Esophagus muscularis mucosa (tissue), 4 donors: ENCODE data around the gene CMTR1. TPM values are rescaled to one million over a fixed set of nuclear protein-coding genes. Genes with fewer than 3 reads are reported as not detected.

Source experiments
- DNase-seq: peaks from one replicate; pipeline ENCODE4 v3.0.0-alpha.2; 2017; ENCODE audit errors: extremely low spot score
- H3K27ac ChIP-seq, 4 donors: fragments of 200-600 bp; sonication (generic); replicated peaks in 1 of 4; 1 replicate in 3 of 4; 2 replicates in 1 of 4; pipeline ENCODE4 v1.5.1; 2016 to 2019; ENCODE audit warnings: mild to moderate bottlenecking in 1 of 4
- H3K27me3 ChIP-seq, 4 donors: fragments of 200-600 bp; sonication (generic); one replicate each; pipeline versions ENCODE4 v1.5.1 to v1.6.0; 2016 to 2019
- H3K36me3 ChIP-seq, 4 donors: fragments of 200-600 bp; sonication (generic); one replicate each; pipeline ENCODE4 v1.5.1; 2016 to 2019
- H3K4me1 ChIP-seq, 4 donors: fragments of 200-600 bp; sonication (generic); one replicate each; pipeline ENCODE4 v1.5.1; 2016 to 2019
- H3K4me3 ChIP-seq, 4 donors: fragments of 200-600 bp; sonication (generic); 1 replicate in 2 of 4; 2 replicates in 2 of 4; pipeline ENCODE4 v1.5.1; 2016 to 2019; ENCODE audit warnings: mild to moderate bottlenecking in 4 of 4, moderate library complexity in 1 of 4
- H3K9me3 ChIP-seq, 4 donors: fragments of 200-600 bp; sonication (generic); 1 replicate in 3 of 4; 2 replicates in 1 of 4; pipeline ENCODE4 v1.5.1; 2016 to 2019
- EP300 ChIP-seq: sonication (generic); formaldehyde crosslinking; IDR thresholded peaks from one replicate; pipeline ENCODE4 v1.6.1; 2017; ENCODE audit warnings: antibody characterized with exemption
- POLR2A ChIP-seq: fragments of 450-650 bp; IDR thresholded peaks from one replicate; pipeline ENCODE4 v1.6.1; 2017; ENCODE audit warnings: antibody characterized with exemption, moderate library complexity, mild to moderate bottlenecking, low read depth
- POLR2AphosphoS5 ChIP-seq, 2 donors: sonication (generic); formaldehyde crosslinking; IDR thresholded peaks; one replicate each; pipeline ENCODE4 v1.6.1; 2017; ENCODE audit warnings: antibody characterized with exemption in 2 of 2
- WGBS: methylation state at CpG from one replicate; pipeline ENCODE4 v1.1.5; 2018; 5-methylcytosine and 5-hydroxymethylcytosine counted together
- intact Hi-C: fragments of 100-400 bp; cut with DNase I; formaldehyde crosslinking; loops from one replicate; pipeline ENCODE4 v1.15.1; 2023
- total RNA-seq, 4 donors: library from RNA; depleted of rRNA; stranded (reverse); fragments of >200 nt; gene quantifications; one replicate each; pipeline versions ENCODE4 v1.1.0 to v1.2.1, GENCODE V29; 2016
- TF ChIP-seq, protein P1 (sequence below), 3 experiments: fragments of 200-600 bp in 2 of 3; fragments of 450-650 bp in 1 of 3; sonication (generic) in 2 of 3; IDR thresholded peaks; one replicate each; pipeline ENCODE4 v1.5.1; 2017 to 2019; ENCODE audit warnings: antibody characterized with exemption in 3 of 3, mild to moderate bottlenecking in 2 of 3, moderate library complexity in 1 of 3

Gene CMTR1
- total RNA-seq, 4 donors from 2014 or later = 32.3 to 44.5 (median 35.9) TPM

GRCh38 chr6:37501632-37502491, 68.8 kb downstream of the CMTR1 start:
- no peak for DNase-seq
- Histone ChIP-seq H3K4me3 (no peak overlapping the region), H3K9me3 (no peaks in the 10 kb centered on the region), H3K27ac (no peak overlapping the region), H3K4me1 (peaks cover 5 to 12% (median 8%) of the 10 kb centered on the region in 4 donors), H3K27me3 (no peaks in the 10 kb centered on the region), H3K36me3 (no peaks in the 10 kb centered on the region)
- 81% methylated on average over 10 of the region's 10 CpGs for WGBS
- no peak for TF ChIP-seq POLR2A
- TF ChIP-seq, protein P1, sequence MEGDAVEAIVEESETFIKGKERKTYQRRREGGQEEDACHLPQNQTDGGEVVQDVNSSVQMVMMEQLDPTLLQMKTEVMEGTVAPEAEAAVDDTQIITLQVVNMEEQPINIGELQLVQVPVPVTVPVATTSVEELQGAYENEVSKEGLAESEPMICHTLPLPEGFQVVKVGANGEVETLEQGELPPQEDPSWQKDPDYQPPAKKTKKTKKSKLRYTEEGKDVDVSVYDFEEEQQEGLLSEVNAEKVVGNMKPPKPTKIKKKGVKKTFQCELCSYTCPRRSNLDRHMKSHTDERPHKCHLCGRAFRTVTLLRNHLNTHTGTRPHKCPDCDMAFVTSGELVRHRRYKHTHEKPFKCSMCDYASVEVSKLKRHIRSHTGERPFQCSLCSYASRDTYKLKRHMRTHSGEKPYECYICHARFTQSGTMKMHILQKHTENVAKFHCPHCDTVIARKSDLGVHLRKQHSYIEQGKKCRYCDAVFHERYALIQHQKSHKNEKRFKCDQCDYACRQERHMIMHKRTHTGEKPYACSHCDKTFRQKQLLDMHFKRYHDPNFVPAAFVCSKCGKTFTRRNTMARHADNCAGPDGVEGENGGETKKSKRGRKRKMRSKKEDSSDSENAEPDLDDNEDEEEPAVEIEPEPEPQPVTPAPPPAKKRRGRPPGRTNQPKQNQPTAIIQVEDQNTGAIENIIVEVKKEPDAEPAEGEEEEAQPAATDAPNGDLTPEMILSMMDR (IDR thresholded peaks at IDR 0.05) = no peak
- TF ChIP-seq EP300 = no peak
- no peak for TF ChIP-seq POLR2AphosphoS5 (IDR thresholded peaks at IDR 0.05)
- intact Hi-C loops = no loop called here

- intact Hi-C loops = no loop called here
- Histone ChIP-seq H3K27ac (no peak overlapping the region), H3K36me3 (no peaks in the 10 kb centered on the region), H3K9me3 (no peaks in the 10 kb centered on the region), H3K4me1 (peaks cover 5 to 12% (median 8%) of the 10 kb centered on the region in 4 donors), H3K27me3 (no peaks in the 10 kb centered on the region), H3K4me3 (no peak overlapping the region)
- WGBS = 57% methylated on average over 7 of the region's 7 CpGs
- TF ChIP-seq EP300 (no peak), POLR2A (no peak), POLR2AphosphoS5 (IDR thresholded peaks at IDR 0.05) (no peak)
- TF ChIP-seq, protein P1 (IDR thresholded peaks at IDR 0.05) = no peak
- no peak for DNase-seq
Observed at GRCh38 chr6:37502703-37503291, 69.8 kb downstream of the CMTR1 start.

DNA sequence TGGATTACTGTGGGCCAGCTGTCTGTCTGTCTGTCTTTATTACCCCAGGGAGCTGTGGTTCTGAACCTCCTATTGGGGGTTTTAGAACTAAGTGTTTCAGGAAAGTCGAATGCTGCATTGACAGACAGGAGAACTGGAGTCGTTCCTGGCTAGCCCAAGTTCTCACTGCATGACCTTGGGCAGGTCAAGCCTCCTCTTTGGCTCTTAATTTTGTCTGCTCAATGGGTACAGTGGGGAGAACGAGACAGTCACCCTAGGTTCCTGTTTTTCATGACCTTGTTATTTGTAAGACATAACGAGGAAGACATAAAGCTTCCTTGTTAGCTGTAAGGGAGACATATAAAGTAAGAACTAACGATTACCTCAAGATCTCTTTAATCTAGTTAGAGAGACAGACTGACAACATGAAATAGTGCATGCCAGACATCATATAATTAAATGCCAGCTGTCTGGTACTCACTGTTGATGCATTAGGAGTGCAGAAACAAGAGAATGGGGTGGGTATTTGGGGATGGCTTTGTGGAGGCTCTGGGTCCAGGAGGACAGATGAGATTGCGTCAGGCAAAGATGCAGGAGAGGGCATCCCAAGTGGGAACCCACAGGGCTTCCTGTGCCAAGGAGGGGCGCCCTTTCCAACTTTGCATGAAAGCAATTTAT, 70.4 kb downstream of the CMTR1 start:
- WGBS = 62% methylated on average over 6 of the region's 7 CpGs
- Histone ChIP-seq H3K4me3 (no peak overlapping the region), H3K4me1 (peaks cover 5 to 11% (median 8%) of the 10 kb centered on the region in 4 donors), H3K27me3 (no peaks in the 10 kb centered on the region), H3K27ac (no peak overlapping the region), H3K36me3 (no peaks in the 10 kb centered on the region), H3K9me3 (no peaks in the 10 kb centered on the region)
- no peak for DNase-seq
- intact Hi-C loops = no loop called here
- TF ChIP-seq, protein P1 (IDR thresholded peaks at IDR 0.05) = no peak
- TF ChIP-seq POLR2A (no peak), EP300 (no peak), POLR2AphosphoS5 (IDR thresholded peaks at IDR 0.05) (no peak)

- H3K9me3 ChIP-seq = no peaks in the 10 kb centered on the region
Observed at GRCh38 chr6:37504024-37504423, 71.0 kb downstream of the CMTR1 start.

More at GRCh38 chr6:37504024-37504423, 71.0 kb downstream of the CMTR1 start:
- Histone ChIP-seq H3K27me3 (no peaks in the 10 kb centered on the region), H3K27ac (no peak overlapping the region), H3K36me3 (no peaks in the 10 kb centered on the region), H3K4me3 (no peak overlapping the region), H3K4me1 (peaks cover 1 to 5% (median 4%) of the 10 kb centered on the region in 4 donors)
- intact Hi-C loops = no loop called here
- no peak for TF ChIP-seq POLR2A
- TF ChIP-seq, protein P1 (IDR thresholded peaks at IDR 0.05) = no peak
- no peak for TF ChIP-seq EP300
- no peak for TF ChIP-seq POLR2AphosphoS5 (IDR thresholded peaks at IDR 0.05)
- DNase-seq = no peak
- WGBS = 77% methylated on average over 2 of the region's 2 CpGs
